ENCODE data around the gene NRARP.
A peak's percentile ranks its signal among the peaks of the same experiment; 100 is the strongest.
"Not testable (repeated sequence)": the region's sequence is repeated elsewhere in the genome, so short reads cannot be mapped to it uniquely, and the experiment has no call there.

Gene NRARP, protein sequence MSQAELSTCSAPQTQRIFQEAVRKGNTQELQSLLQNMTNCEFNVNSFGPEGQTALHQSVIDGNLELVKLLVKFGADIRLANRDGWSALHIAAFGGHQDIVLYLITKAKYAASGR

DNA sequence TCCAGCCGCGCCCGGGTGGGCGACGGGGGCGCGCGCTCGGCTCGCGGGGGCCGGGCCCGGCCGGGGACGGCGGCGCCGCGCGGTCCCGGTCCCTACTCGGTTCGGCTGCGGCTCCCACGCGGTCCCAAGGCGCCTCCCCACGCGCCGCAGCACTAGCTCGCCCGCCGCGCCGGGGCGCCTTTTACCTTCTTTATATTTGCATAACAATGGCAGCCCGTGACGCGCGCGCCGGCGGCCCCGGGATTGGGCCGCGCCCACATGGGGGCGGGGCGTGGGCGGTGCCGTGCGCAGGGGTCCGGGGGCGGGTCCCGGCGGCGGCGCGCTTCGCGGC lies at the start of gene NRARP:
NRARP (minus strand) TSS at position 154 of the 331 bp plus-strand sequence. CDS start 343 bp downstream, outside the sequence.
- DNase-seq: peak; percentile 89 to 93

DNA sequence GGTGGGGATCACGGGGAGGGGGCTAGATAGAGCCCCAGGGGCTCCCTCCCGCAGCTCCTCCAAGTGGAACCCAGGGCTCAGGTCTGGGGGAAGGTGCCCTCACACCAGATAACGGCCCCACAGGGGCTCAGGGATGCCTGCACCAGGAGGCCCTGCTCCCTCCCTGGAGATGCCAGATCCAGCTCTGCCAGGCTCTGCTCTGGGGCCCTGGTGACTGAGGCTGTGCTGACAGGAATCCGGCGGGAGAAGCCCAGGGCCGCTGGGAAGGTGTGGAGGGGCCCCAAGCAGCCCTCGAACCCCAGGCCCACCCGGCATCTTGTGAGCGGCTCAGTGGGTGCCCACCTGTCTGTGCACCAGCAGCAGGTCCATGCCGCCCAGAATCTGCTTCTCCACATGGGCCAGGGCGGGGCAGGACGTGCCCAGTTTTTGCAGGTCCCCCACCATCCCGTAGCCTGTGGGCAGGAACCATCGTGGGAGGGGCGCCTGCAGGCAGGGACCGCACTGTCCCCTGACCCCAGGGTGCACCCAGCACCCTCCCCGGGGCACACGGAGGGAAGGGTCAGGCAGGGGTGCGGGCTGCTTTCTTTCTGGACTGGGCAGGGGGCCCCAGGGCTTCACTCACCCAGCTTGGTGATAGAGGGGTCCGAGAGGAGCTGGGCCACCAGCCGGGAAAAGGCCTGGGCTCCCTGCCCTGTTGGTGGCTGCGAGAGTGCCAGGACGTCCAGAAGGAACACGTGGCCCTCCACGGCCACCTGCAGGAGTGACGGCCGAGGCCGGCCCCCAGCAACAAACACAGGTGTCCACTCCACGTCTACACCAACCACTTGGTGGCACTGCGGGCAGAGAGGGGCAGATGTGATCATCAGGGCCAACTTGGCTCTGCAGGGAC lies 48.9 kb upstream of the NRARP start:
- no peak for DNase-seq

DNA sequence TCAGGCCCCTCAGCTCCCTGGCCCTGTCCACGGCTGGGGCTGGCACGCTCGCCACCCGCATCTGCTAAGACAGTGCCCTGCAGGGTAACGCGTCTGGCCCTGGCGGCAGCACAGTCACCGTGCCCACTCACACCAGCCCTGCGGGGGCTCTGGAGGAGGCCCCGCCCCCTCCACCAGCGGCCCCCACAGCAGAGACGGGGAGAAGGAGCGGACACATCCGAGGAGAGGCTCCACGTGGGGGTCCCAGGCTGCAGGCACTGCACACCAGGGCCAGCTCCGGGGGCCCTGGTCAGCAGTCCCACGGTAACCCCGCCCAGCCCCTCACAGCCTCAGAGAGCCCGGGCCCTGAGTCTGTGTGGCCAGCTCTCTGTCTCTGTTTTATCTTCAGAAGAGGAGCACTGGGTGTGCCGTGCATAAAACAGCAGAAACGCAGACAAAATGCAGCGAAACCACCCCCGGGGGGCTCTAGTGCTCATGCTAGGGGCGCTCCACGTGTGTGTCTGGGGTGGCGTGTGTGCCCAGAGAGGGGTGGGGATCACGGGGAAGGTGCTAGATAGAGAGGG lies 47.5 kb upstream of the NRARP start:
- no peak for DNase-seq

DNA sequence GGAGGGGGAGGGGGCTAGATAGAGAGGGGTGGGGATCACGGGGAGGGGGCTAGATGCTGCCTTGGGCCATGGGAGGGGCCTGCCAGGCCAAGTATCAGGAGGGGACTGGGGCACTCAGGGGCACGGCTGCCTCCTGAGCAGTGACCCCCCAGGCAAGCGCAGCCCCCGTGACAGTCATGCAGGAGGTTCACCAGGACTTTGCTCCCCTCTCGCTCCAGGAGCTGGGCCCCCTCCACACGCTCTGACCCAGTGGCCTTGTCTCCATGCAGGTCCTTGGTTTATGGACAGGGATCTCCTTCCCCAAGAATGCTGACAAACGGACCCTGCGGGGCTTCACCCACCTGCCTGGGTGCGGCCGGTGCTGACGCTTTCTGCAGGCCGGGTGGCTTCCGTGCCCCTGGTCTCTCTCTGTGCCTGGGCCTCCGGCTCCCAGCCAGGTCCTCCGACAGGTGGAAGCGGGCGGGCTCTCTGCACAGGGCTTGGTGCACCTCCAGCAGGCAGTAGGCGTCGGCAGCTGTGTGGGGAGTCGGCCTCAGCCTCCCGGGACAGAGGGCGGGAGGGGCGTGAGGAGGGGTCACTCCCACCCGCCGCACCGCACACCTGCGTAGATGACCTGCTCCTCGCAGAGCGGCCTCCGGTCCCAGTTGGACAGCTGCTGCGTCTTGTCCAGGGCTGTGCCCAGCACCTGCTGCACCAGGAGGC lies 46.8 kb upstream of the NRARP start:
- no peak for DNase-seq

DNA sequence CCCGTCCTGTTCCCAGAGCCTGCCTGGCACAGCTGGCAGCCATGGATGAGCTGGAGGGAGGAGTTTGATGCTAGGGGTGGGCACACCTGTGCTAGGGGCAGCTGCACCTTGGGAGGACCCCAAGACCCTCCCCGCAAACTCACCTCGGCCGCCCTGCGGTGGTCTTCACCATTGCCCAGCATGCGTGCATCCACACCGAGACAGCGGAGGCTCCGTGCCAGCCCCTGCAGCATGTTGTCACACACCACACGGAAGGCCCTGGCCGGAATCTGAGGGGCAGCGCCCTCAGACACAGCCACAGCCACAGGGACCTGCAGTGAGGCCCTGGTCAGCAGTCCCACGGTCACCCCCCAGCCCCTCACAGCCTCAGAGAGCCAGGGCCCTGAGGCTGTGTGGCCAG lies 45.9 kb upstream of the NRARP start:
- no peak for DNase-seq

DNA sequence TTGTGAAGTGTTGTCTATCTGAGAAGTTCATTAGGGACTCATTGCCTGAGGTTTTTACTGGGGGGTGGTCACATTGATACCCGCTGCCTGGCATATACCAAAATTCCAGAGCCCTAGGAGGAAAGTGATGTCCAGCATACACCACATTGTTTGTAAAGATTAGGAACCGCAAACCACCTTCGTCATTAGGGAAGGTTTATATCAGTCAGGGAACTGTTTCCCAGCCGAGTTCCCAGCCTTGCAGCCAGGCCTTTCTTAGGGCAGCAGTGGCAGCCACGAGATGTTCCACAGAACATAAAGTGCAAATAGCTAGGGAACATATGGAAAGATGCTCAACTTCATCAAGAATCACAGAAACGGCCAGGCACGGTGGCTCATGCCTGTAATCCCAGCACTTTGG lies 40.4 kb upstream of the NRARP start:
- no peak for DNase-seq

DNA sequence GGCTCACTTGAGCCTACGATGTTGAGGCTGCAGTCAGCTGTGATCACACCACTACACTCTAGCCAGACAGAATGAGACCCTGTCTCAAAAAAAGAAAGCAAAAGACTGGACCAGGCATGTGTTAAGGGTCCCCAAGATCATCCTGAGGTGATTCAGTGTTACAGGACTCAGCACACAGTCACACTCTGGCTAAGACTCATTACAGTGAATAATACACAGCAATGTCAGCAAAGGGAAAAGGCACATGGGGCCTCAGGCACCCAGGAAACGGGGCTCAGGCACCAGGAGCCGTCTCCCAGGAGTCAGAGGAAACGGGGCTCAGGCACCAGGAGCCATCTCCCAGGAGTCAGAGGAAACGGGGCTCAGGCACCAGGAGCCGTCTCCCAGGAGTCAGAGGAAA lies 39.2 kb upstream of the NRARP start:
- DNase-seq: no peak

DNA sequence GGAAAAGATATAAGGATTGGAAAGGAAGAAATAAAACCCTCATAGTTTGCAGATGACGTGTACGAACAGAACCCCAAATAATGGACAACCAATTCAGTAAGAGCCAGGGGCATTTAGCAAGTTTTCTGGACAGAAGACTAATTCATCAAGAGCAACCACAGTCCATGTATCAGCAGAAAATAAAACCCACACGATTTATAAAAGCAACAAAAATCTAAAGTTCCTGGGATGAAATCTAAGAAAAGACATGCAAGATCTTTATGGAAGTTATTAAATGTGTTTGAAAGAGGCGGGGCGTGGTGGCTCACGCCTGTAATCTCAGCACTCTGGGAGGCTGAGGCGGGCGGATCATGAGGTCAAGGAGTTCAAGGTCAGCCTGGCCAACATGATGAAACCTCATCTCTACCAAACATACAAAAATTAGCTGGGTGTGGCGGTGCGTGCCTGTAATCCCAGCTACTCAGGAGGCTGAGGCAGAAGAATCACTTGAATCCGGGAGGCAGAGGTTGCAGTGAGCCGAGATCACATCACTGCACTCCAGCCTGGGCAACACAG lies 37.9 kb upstream of the NRARP start:
- not testable (repeated sequence) for DNase-seq

DNA sequence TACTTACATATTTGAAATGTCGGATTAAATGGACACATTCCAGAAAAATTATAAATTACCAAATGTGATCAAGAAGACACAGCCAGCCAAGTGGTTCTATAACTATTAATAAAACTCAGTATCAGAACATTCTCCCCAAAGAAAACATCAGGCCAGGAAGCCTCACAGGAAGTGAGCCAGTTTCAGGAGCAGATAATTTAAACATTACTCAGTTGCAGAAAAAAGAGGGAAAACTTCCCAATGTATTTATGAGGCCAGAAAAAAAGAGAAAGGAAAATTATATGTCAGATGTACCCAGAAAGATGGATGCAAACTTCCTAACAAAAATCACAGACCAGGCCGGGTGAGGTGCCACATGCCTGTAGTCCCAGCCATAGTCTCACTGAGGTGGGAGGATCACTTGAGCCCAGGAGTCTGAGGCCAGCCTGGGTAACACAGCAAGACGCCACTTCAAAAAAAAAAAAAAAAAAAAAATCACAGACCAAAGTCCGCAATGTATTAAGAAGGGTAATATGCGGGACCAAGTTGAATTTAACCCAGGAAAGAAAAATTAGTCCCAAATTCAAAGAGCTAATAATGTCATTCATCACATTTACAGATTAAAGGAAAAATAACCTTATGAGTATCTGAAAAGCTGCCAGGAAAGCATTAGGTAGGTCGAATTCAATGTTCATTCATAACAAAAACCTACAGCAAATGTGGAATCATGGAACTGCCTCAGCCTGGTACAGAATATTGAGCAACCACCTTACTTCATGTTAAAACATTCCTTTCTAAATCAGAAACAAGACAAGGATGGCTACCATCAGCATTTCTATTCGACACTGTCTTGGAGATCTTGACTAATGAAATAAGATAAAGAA lies 37.2 kb upstream of the NRARP start:
- DNase-seq: no peak

DNA sequence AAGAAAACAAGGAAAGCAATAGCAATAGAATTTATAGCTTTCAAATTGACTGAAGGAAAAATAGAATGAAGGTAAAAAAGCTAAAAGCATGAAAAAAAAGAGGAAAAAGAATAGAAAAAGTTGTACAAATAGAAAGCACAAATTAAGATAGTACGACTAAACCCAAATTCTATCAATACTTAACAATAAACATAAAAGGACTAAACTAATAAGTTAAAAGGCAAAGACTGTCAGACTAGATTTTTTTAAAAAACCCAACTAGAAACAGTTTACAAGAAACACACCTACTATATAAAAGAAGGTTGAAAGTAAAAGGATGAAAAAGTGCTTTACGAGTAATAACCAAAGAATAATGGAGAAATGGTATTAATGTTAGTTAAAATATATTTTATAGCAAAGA lies 34.7 kb upstream of the NRARP start:
- DNase-seq: no peak

DNA sequence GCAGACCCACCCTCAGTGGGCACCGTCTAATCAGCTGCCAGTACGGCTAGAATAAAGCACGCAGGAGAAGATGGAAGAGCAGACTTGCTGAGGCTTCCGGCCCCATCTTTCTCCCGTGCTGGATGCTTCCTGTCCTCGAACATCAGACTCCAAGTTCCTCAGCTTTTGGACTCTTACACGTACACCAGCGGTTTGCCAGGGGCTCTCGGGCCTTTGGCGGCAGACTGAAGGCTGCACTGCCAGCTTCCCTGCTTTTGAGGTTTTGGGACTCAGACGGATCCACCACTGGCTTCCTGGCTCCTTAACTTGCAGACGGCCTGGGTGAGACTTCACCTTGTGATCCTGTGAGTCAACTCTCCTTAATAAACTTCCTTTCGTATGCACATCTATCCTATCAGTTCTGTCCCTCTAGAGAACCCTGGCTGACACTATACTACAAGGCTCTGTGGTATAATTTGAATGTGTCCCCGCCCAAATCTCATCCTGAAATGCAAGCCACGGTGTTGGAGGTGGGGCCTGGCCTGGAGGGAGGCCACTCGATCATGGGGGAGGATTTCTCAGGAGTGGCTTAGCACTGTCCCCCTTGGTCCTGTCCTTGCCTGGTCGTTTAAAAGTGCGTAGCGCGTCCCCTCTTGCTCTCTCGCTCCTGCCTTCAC lies 31.1 kb upstream of the NRARP start:
- DNase-seq: no peak

DNA sequence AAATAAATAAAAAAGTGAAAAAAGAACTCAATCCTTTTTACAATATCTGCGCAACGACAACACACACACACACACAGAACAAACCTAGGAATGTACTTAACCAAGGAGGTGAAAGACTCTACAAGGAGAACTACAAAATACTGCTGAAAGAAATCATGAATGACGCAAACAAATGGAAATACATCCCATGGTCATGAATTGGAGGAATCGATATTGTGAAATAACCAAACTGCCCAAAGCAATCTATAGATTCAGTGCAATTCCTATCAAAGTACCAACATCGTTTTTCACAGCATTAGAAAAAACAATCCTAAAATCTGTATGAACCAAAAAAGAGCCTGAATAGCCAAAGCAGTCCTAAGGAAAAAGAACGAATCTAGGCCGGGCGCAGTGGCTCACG lies 29.9 kb upstream of the NRARP start:
- DNase-seq: no peak

DNA sequence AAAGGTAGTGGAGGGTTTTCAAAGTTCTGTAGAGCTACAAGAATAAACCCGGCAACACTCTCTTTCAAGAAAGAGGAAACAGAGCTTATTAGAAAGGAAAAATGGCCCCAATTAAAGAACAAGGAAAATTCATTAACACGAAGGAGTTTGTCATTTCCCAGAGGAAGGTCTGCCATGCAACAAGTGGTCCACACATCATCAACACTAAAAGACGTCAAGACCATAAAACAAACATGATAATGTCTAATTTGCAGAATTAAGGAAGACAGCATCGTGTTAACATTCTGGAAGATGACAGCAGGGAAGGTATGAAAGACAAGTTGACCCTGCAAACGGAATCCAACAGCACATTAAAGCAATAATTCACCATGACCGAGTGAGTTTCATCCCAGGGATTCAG lies 28.6 kb upstream of the NRARP start:
- DNase-seq: no peak

DNA sequence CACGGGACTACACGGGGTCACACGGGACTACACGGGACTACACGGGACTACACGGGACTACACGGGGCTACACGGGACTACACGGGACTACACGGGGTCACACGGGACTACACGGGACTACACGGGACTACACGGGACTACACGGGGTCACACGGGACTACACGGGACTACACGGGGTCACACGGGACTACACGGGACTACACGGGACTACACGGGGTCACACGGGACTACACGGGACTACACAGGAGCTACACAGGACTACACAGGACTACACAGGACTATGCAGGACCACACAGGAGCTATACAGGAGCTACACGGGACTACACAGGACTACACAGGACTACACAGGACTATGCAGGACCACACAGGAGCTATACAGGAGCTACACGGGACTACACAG lies 27.5 kb upstream of the NRARP start:
- not testable (repeated sequence) for DNase-seq

DNA sequence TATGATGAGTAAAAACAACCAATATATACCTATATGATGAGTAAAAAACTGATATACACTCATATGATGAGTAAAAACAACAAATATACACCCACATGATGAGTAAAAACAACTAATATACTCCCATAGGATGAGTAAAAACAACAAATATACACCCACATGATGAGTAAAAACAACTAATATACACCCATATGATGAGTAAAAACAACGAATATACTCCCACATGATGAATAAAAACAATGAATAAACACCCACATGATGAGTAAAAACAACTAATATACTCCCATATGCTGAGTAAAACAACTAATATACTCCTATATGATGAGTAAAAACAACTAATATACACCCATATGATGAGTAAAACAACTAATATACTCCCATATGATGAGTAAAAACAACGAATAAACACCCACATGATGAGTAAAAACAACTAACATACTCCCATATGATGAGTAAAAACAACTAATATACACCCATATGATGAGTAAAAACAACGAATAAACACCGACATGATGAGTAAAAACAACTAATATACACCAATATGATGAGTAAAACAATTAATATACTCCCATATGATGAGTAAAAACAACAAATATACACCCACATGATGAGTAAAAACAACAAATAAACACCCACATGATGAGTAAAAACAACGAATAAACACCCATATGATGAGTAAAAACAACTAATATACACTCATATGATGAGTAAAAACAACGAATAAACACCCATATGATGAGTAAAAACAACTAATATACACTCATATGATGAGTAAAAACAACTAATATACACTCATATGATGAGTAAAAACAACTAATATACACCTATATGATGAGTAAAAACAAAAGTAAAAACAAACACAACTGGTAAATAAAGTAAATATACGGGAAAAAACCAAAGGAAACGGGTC lies 25.8 kb upstream of the NRARP start:
- DNase-seq: not testable (repeated sequence)

DNA sequence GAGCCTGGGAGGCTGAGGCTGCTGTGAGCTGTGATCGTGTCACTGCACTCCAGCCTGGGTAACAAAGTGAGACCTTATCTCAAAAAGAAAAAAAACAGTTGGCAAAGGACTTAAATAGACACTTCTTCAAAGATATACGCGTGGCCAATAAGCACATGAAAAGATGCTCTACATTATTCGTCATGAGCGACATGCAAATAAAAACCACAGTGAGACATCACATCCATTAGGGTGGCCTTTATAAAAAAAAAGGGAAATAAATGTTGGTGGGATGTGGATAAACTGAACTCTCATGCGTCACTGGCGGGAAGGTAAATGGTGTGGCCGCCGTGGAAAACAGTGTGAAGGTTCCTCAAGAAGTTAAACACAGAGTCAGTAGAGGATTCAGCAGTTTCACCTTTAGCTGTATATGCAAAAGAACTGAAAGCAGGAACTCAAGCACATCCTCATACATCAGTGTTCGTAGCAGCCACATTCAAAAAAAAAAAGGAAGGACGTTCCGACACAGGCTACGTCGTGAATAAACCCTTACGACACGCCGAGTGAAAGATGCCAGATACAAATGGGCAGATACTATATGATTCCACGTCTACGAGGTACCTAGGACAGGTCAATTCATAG lies 24.5 kb upstream of the NRARP start:
- DNase-seq: no peak

DNA sequence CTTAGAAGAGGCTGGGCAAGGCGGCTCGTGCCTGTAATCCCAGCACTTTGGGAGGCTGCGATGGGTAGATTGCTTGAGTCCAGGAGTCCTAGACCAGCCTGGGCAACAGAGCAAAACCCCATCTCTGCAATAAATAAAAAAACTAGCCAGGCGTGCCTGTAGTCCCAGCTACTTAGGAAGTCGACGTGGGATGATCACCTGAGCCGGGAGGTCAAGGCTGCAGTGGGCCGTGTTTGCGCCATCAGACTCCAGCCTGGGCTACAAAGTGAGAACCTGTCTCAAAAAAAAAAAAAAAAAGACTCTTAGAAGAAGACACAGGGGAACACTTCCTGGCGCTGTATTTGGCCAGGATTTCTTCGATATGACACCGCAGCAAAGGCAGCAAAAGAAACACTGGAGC lies 23.7 kb upstream of the NRARP start:
- DNase-seq: no peak

DNA sequence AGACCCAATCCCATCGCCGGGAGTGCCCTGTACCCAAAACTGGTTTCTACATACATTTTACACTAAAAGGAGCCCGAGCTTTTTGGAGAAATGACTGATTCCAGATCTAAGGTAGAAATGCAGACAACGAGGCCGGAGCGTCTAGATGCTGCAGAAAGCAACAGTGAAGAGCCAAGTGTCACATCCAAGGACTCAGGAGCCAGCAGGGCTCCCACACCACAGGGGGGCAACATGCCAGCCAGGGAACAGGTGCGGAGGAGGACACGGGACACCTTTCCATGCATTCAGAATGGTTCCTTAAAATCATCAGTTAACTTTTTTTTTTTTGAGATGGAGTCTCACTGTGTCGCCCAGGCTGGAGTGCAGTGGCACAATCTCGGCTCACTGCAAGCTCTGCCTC lies 23.1 kb upstream of the NRARP start:
- no peak for DNase-seq

DNA sequence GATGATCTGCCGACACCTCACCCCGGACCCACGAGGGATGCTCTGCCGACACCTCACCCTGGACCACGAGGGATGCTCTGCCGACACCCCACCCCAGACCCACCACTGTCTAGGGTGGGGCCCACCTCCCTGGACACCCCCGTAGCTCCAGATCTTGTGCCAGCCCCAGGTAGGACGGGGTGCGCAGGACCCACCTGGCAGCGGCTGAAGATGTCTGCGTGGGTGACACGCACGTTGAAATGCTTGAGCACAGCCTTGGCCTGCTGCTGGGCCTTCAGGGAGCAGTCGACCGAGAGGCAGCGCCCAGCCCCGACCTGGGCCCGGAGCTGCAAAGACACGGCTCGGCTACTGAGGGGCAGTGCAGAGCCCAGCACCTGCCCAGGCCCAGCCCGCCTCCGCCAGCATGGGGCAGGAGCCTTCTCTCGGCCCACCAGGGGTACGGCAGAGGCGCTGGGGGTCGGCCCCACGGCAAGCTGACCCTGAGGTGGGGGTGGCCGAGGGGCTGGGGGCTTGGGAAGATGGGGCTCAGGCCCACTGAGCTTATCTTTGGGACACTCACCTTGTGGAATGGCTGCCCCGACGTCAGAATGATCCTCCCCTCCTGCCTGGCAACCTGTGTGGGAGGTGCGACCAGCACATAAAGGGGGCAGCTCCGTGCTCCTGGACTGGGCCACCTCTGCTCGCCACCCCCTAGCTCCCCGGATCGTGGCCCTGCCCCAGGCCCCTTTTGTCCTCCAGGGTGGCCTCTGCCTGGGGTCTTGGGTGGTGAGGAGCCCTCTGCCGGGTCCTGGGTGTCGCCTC lies 21.7 kb upstream of the NRARP start:
- no peak for DNase-seq

All from activated CD4-positive, alpha-beta T cell treated with anti-CD3 and anti-CD28 coated beads, Interleukin-2, amount 50 U/mL, for 4 hours (primary cell).